ENCODE measurements around the gene CIB2. TPM values are rescaled to one million over a fixed set of nuclear protein-coding genes. Genes with fewer than 3 reads are reported as not detected.

The CIB2 gene
- total RNA-seq, 1 experiment from 2014 or later = 4.0 TPM

DNA sequence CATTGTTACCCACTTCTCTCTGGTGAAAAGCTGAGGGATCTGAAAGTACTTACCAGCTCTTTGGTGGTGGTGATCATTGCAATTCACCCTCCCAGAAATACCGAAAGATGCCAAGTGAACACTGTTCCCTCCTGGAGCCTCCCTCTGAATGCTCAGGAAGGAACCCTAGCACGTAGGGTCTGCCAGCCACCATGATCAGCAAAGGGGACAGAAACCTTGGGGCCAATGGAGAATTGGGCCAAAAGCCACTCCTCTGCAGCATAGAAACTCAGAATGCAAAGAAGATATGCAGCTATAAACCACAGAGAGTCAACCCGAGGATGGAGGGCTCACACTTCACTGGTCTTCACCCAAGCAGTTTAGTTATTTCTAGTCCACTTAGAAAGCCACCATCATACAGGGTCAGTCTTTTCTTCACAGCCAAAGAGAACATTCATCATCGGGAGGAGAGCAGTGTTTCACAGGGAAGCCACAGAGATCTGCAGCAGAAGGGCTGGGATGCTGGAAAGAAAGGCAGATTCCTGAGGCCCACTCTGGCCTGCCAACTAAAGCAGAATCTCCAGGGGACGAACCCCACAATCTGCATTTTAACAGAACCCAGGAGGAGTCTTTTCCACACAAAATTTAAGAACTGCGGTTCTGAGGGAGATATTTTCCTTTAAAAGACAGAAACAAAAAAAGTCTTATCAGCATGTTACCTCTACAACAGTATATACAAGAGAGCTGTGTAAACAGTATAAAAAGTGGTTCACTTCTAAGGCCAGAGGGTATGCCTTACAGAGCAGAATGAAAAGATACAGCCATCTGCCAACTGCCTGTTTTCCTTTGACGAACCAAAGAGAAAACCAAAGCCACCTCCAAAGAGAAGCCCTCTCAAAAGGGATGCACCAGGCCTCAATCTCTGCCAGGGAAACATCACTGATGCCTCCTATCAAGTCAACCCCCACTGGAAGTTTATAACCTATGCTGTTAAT is 65.0 kb downstream of the CIB2 start:
- Histone ChIP-seq H3K27me3 (no peaks in the 10 kb centered on the region), H3K36me3 (peaks cover 8% of the 10 kb centered on the region), H3K9me3 (peaks cover 9% of the 10 kb centered on the region), H3K4me3 (no peak overlapping the region)
- no peak for DNase-seq

DNA sequence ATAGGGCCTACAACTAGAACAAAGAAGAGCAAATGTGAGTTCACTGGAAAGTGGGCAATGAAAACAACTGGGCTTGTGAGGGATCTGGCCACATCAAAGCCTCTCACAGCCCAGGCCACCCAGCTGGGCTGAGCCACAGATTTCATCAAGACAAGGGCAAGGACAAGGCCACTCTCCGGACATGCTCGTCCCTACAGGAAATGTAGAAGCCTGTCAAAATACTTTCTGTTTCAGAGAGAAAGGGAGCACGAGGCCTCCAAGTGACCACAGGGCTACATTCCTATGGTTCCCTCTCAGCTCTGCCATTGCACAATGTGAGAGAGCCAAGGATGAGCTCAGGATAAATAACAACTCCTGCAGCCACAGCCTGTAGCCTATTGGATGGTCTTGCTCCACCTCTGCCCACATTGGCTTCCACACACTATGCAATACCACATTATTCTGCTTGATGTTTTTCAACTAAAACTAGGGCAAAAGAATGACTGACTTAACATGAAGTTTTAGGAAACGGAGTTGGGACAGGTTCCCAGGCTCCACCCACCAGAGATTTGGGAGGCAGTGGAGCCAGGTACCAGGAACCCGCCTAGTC is 65.9 kb downstream of the CIB2 start:
- DNase-seq = peak; percentile 89
- no peaks in the 10 kb centered on the region for H3K27me3 ChIP-seq
- peaks cover 9% of the 10 kb centered on the region for H3K9me3 ChIP-seq
- no peak overlapping the region for H3K4me3 ChIP-seq
- H3K36me3 ChIP-seq = peaks cover 8% of the 10 kb centered on the region

DNA sequence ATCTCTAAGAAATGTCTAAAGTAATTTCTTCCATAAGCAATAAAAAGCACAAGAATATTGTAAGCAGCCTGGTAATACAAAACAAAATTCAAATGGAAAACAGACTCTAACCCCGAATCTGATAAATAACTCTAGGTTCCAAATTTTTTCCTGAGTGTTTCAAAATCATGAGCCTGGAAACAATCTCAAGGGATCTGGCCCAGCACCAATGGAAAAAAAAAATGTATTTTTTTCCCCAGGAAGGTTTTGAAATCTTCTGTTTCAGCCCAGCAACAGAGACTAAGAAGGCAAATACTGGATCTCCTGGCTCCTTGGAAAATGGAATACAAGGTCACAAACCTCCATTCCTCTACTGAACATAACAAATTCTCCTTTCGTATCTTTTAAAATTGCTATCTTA is 66.7 kb downstream of the CIB2 start:
- no peak for DNase-seq
- Histone ChIP-seq H3K36me3 (peaks cover 8% of the 10 kb centered on the region), H3K9me3 (peaks cover 9% of the 10 kb centered on the region), H3K4me3 (no peak overlapping the region), H3K27me3 (no peaks in the 10 kb centered on the region)

DNA sequence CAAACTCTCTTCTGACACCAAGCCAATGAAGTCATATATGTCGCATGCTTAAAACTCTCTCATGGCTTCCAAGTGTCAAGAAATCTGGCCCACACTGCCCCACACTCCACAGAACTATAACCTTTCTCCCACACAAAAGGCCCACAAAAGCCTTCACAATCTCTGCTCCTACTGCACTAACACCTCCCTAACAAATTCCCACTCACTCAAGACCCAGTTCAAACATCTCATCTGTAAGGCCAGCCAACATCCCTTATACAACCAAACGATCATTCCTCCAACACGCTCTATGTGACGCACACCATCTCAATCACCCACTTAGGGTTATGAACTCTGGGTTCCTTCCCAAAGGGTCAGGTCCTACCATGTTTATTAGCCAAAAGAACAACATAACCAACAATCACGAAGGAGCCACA is 67.3 kb downstream of the CIB2 start:
- Histone ChIP-seq H3K27me3 (no peaks in the 10 kb centered on the region), H3K9me3 (peaks cover 9% of the 10 kb centered on the region), H3K4me3 (no peak overlapping the region), H3K36me3 (peaks cover 8% of the 10 kb centered on the region)
- DNase-seq = no peak

DNA sequence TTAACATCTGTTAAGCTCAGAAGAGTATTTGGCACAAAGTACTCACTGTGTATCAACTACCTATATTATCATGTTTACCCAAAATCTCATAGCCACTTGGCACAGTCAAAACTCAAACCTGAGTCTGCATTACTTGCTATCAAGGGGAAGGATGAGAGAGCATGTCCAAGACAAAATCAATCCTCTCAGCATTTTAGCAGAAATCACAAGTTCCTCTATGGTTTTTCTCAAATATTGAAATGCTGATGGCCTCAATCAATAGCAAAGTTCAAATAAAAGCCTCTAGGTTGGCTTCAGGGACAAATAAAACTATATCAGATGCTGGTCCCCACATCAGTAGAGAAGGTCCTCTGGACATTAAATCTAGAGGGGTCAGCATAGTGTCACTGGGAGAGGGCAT is 68.0 kb downstream of the CIB2 start:
- DNase-seq = no peak
- H3K9me3 ChIP-seq = peaks cover 9% of the 10 kb centered on the region
- H3K36me3 ChIP-seq = peaks cover 8% of the 10 kb centered on the region
- H3K4me3 ChIP-seq = no peak overlapping the region
- no peaks in the 10 kb centered on the region for H3K27me3 ChIP-seq

DNA sequence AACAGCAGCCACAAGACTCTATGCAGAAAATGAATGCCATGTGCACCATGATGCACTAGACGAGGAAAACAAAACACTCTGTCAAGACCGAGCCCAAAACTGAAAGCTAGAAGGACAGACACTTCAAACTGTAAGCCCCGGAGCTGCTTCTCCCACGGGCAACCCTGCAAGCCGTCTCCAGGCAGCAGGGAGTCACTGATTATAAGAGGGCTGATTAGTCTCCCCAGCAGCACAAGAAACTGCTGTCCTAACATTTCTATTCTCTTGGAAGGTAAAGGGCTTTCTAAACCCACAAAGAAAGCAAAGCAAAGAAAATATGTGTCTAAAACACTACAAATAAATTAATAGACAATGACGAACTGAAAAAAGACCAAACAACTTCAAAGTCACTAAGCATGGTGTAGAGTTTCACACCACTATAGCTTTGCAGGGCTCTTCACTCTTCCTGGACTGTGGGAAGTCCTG is 69.2 kb downstream of the CIB2 start:
- DNase-seq = peak; percentile 35
- peaks cover 6% of the 10 kb centered on the region for H3K36me3 ChIP-seq
- H3K9me3 ChIP-seq = peaks cover 7% of the 10 kb centered on the region
- peak overlapping the region; percentile 21 for H3K4me3 ChIP-seq
- H3K27me3 ChIP-seq = no peaks in the 10 kb centered on the region

DNA sequence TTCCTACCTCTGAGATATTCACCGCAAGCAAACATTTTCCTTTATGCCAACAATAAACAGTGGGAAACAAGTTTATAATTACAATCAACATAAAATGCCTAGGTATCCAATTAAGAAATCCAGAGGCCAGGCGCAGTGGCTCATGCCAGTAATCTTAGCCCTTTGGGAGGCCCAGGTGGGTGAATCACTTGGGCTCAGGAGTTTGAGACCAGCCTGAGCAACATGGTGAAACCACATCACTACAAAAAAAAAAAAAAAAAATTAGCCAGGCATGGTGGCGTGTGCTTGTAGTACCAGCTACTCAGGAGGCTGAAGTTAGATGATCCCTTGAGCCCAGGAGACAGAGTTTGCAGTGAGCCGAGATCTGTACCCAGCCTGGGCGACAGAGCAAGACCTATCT is 71.0 kb downstream of the CIB2 start:
- H3K36me3 ChIP-seq = no peaks in the 10 kb centered on the region
- no peaks in the 10 kb centered on the region for H3K9me3 ChIP-seq
- DNase-seq = no peak
- H3K4me3 ChIP-seq = no peak overlapping the region
- no peaks in the 10 kb centered on the region for H3K27me3 ChIP-seq

DNA sequence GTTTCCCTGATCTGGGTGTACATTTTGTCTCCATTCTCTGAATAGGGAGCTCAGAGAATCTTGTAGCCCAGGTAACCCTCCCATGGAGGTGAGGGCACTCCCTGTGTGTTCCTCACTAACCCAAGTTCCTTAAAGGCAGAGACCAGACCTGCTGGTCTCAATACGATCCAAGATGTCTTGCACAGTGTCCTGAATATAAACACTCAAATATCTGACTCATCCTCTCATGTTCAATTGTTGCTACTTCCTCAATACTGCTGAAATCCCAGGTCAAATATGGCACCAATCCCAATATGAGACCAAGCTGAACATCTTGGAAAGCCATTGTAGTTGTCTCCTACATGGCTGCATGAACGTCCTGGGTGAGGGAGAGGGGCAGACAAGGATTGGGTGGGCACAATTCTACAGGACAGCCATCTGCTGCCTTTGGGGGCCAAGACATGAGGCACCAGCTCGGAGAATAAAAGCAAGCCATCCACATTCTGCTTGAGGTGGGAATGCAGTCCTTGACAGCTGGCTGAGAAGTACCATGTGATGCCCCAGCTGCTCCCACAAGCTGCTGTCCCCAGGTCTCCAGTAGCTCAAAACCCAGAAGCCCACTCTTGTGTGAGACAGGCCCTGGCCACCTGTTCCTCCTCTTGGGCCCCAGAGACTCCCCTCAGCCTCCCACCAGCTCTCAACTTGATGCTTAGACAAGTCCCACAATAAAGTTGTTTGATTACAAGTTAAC is 72.0 kb downstream of the CIB2 start:
- Histone ChIP-seq H3K4me3 (no peak overlapping the region), H3K9me3 (no peaks in the 10 kb centered on the region), H3K27me3 (no peaks in the 10 kb centered on the region), H3K36me3 (no peaks in the 10 kb centered on the region)
- no peak for DNase-seq

DNA sequence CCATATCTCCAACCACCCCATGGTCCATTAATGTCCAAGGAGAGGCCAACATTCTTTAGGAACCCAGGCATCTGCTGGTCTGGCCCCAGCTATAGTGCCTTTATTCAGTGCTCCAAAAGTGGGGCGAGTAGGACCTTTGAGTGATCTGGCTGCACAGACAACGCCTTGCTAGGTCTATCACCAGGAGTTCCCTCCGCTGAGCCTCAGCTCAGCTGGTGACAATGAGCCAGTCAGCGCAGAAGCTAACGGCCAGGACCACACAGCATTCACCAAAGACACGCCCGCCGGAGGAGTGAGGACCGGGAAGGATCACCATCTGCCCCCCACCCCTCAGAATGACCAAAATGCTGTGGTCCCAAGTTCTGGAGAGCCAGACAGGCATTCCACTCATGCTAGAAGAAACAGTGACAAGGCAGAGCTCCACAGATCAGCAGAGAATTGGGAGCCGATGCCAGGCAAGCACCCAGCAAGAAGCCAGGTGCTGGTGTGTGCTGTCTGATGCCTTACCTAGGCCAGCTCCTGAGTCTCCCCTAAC is 72.8 kb downstream of the CIB2 start:
- DNase-seq = no peak
- H3K4me3 ChIP-seq = no peak overlapping the region
- H3K27me3 ChIP-seq = no peaks in the 10 kb centered on the region
- no peaks in the 10 kb centered on the region for H3K9me3 ChIP-seq
- H3K36me3 ChIP-seq = peaks cover 2% of the 10 kb centered on the region

DNA sequence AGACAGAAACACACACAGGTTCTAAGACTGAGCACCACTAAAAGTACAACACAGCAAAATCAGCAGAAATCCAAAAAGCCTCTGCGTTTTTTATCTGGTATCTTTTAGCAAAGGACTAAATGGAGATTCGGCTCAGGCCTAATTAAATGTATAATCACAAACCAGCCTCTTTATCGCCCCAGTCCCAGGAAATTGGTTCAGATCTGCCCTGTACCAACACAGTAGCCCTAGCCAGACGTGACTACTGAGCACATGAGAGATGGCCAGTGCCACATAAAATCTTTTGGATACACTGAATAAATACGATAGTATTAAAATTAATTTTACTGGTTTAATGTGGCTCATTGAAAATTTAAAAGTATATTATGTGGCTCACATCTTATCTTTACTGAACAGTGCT is 73.4 kb downstream of the CIB2 start:
- no peak for DNase-seq
- Histone ChIP-seq H3K27me3 (no peaks in the 10 kb centered on the region), H3K36me3 (peaks cover 8% of the 10 kb centered on the region), H3K9me3 (no peaks in the 10 kb centered on the region), H3K4me3 (no peak overlapping the region)

DNA sequence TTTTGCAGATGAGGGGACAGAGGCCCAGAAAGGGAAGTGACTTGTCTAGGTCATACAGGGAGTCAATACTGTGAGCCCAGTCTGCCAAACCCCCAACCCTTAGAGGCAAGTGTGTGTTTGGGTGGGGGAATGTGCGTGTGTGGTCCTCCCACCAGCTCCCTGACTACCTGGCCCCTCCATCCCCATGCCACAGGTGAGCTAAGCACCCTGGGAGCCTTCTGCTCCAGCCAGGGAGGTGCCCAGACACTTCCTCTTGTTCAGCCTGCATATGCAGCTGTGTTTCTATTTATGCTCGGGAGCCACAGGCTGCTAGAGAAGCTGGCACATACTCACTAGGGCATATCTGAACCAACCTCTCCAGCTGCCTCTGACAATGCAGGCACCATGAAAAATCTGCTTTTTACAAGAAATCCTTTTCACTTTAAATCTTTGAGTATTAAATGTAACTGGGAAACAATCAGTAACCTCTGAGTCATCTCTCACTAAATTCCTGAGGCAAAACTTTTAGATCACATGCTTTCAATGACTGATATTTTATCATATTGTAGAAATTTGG is 74.5 kb downstream of the CIB2 start:
- Histone ChIP-seq H3K36me3 (peaks cover 12% of the 10 kb centered on the region), H3K27me3 (no peaks in the 10 kb centered on the region)
- peak; percentile 38 for DNase-seq

DNA sequence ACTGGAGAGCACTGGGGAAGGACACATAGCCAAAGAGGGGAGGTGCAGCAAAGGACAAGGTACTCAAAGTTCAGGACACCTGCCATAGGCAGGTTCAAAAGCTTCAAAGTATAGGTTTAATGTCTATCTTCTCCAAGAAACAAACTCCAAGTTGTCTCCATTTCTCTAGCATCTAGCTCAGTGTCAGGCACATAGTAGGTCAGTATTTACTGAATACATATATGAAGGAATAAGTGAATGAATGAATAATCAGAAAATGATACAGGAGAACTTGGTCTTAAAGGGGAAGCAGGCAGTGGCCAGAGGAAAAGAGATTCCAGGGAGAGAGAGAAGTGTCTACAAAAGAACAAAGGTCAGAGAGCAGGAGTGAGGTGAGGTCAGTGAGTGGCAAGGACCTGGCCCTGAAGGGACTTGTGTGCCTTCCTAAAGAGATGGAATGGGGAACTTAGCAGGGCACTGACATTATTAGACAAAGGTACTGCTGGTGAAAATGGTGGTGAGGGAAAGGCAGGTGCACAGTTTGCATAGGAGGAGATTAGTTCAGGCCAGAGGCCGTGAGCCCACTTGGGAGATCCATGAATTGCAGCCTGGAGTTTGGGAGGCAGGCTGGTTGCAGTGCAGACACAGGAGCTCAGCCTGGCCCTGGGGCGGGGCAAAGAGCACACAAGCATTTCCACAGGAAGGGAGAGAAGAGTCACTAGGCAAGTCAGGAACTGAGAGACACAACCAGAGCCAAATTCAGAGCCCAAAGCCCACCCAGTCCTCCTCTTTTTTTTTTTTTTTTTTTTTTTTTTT is 75.1 kb downstream of the CIB2 start:
- Histone ChIP-seq H3K4me3 (no peak overlapping the region), H3K27me3 (no peaks in the 10 kb centered on the region), H3K9me3 (no peaks in the 10 kb centered on the region), H3K36me3 (peaks cover 15% of the 10 kb centered on the region)
- DNase-seq = peak; percentile 42

More for the DNA sequence above, 74.5 kb downstream of the CIB2 start:
- H3K9me3 ChIP-seq = no peaks in the 10 kb centered on the region
- H3K4me3 ChIP-seq = no peak overlapping the region

DNA sequence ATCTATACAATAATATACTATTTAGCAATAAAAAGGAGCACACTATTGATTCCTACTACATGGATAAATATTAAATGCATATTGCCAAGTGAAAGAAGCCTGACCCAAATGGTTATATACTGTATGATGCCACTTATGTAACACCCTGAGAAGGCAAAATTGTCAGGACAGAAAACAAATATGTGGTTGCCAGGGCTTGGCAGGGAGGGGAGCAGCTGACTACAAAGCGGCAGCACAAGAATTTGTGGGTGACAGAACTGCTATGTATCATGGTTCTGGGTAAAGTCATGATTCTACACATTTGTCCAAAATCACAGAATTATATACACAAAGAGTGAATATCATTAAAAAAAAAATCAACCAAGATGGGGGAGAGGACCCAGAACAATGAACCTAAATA is 76.3 kb downstream of the CIB2 start:
- Histone ChIP-seq H3K27me3 (no peaks in the 10 kb centered on the region), H3K4me3 (no peak overlapping the region), H3K9me3 (no peaks in the 10 kb centered on the region), H3K36me3 (peaks cover 19% of the 10 kb centered on the region)
- DNase-seq = no peak

Data from MG63 (cell line).